Osteocyte (in vitro differentiated cells): ENCODE measurements around the gene CPEB1. TPM values are rescaled to one million over a fixed set of nuclear protein-coding genes. Genes with fewer than 3 reads are reported as not detected.

Experiments used
- DNase-seq: peaks from one replicate; pipeline ENCODE4 v3.0.0; 2021; ENCODE audit warnings: mixed read lengths; ENCODE audit not compliant: unreplicated experiment; ENCODE audit errors: extremely low spot score
- H3K27ac Mint-ChIP-seq: one replicate; pipeline ENCODE4 v1.8.0; 2021; ENCODE audit warnings: mild to moderate bottlenecking, mixed read lengths; ENCODE audit not compliant: unreplicated experiment
- H3K27me3 Mint-ChIP-seq: one replicate; pipeline ENCODE4 v1.8.0; 2021; ENCODE audit warnings: mixed read lengths; ENCODE audit not compliant: unreplicated experiment
- H3K36me3 Mint-ChIP-seq: one replicate; pipeline ENCODE4 v1.8.0; 2021; ENCODE audit warnings: mixed read lengths; ENCODE audit not compliant: unreplicated experiment
- H3K4me1 Mint-ChIP-seq: one replicate; pipeline ENCODE4 v1.8.0; 2021; ENCODE audit warnings: mixed read lengths; ENCODE audit not compliant: unreplicated experiment
- H3K4me3 Mint-ChIP-seq: one replicate; pipeline ENCODE4 v1.8.0; 2021; ENCODE audit warnings: mild to moderate bottlenecking, moderate library complexity, mixed read lengths; ENCODE audit not compliant: unreplicated experiment
- H3K9me3 Mint-ChIP-seq: one replicate; pipeline ENCODE4 v1.8.0; 2021; ENCODE audit warnings: mixed read lengths; ENCODE audit not compliant: unreplicated experiment
- long read RNA-seq: library from polyadenylated mRNA; unstranded; transcript quantifications from one replicate; pipeline ENCODE4 v2.0.0, GENCODE V29; 2021
- total RNA-seq: library from RNA; stranded (reverse); gene quantifications from 2 replicates; pipeline ENCODE4 v1.2.1, GENCODE V29; 2021
- TF ChIP-seq, protein P1 (sequence below): fragments of 200-600 bp; sonication (generic); IDR thresholded peaks from 2 replicates; pipeline ENCODE4 v1.5.0; 2021; ENCODE audit warnings: antibody characterized with exemption, mild to moderate bottlenecking, moderate library complexity

CPEB1 gene
- 0.13 and 0.65 TPM in 2 replicates for total RNA-seq
- long read RNA-seq = 0 reads

DNA sequence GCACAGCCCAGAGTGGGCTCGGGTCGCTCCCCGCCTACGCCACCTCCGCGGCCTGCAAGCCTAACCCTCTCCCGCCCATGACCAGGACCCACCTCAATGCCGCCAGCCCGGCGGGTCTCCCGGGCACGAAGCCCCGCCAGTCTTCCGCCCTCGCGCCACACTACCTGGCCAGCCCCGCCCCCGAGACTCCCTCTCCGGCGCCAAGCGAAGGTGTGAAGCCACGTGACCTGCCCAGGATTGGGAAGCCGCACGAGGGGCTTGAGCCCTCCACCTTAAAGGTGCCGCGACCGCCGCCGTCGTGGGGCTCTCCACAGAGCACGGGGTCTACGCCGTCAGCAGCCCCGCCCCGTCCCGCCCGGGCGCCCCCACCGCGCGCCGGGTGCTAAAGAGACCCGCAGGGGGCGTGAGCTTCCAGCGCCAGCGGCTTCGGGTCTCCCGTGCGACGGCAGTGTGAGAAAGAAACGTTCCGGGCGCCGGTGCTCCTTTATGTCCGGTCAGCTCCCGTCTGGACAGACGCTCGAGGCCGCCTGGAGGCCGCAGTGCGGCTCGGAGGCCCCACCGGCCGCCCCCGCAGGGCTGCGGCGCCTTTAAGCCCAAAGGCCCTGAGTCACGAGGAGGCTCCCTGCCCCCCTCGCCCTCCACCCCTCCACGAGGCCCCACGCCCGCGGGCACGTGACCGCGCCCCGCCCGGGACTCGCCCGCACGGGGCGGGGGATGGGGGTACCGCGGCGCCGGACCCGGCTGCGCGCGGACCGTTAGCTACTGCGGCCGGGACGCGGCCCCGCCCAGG lies at the start of gene CPEB1:
Gene CPEB1 (minus strand): TSS at position 319 of the 790 bp plus-strand sequence. CDS start 18,904 bp downstream, outside the sequence.
- Mint-ChIP-seq H3K27ac (no peak within 1 kb of the TSS), H3K36me3 (no peaks in the 10 kb centered on the region)
- DNase-seq = no peak

DNA sequence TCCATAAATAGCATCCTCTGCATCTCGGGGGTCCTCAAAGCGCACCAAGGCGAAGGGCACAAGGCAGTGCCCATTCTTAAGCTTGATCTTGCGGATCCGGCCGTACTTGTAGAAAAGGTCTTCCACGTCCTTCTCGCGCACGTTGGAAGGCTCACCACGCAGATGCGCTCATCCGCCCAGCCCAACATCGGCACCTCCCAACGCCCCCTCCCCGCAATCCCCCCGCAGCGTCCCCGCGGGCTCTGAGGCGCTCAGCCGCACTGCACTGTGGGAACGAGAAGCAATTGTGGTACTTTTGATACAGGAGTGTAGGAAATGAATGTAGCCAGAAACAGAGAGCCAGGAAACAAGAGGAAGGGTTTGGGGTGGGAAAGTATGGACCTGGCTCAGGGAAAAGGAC lies 45.0 kb upstream of the CPEB1 start:
- DNase-seq = no peak
- H3K4me1 Mint-ChIP-seq = no peaks in the 10 kb centered on the region
- no peaks in the 10 kb centered on the region for H3K27me3 Mint-ChIP-seq
- H3K4me3 Mint-ChIP-seq = no peak overlapping the region
- H3K9me3 Mint-ChIP-seq = no peaks in the 10 kb centered on the region
- TF ChIP-seq, protein P1, sequence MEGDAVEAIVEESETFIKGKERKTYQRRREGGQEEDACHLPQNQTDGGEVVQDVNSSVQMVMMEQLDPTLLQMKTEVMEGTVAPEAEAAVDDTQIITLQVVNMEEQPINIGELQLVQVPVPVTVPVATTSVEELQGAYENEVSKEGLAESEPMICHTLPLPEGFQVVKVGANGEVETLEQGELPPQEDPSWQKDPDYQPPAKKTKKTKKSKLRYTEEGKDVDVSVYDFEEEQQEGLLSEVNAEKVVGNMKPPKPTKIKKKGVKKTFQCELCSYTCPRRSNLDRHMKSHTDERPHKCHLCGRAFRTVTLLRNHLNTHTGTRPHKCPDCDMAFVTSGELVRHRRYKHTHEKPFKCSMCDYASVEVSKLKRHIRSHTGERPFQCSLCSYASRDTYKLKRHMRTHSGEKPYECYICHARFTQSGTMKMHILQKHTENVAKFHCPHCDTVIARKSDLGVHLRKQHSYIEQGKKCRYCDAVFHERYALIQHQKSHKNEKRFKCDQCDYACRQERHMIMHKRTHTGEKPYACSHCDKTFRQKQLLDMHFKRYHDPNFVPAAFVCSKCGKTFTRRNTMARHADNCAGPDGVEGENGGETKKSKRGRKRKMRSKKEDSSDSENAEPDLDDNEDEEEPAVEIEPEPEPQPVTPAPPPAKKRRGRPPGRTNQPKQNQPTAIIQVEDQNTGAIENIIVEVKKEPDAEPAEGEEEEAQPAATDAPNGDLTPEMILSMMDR = no peak
- H3K27ac Mint-ChIP-seq = no peak overlapping the region
- H3K36me3 Mint-ChIP-seq = no peaks in the 10 kb centered on the region

More for the DNA sequence above, at the start of gene CPEB1:
- H3K4me1 Mint-ChIP-seq = peaks cover 5% of the 10 kb centered on the region
- peaks cover 50% of the 10 kb centered on the region for H3K27me3 Mint-ChIP-seq
- TF ChIP-seq, protein P1 = peak; percentile 36
- H3K4me3 Mint-ChIP-seq = peak within 1 kb of the TSS; percentile 64
- H3K9me3 Mint-ChIP-seq = no peaks in the 10 kb centered on the region

DNA sequence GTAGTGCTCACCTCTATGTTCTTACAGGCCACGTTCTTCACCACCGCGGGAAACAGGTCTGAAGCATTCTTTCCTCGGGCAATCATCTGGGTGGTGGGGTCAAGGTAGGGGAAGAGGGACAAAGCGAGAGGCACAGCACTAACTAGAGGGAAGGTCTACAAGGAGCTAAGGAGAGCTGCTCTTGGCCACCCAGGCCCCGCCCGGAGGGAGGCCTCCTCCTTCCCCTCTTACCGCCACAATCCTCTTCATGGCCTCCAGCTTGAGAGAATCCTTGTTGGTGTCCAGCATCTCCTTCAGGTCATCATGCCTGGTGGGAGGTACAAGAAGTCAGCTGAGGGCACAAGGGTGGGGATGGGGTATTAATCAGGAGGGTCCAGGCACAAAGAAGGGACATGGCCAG lies 42.0 kb upstream of the CPEB1 start:
- Mint-ChIP-seq H3K27ac (no peak overlapping the region), H3K9me3 (no peaks in the 10 kb centered on the region), H3K36me3 (no peaks in the 10 kb centered on the region), H3K4me3 (no peak overlapping the region), H3K4me1 (no peaks in the 10 kb centered on the region), H3K27me3 (peaks cover 4% of the 10 kb centered on the region)
- no peak for DNase-seq
- TF ChIP-seq, protein P1 = no peak

DNA sequence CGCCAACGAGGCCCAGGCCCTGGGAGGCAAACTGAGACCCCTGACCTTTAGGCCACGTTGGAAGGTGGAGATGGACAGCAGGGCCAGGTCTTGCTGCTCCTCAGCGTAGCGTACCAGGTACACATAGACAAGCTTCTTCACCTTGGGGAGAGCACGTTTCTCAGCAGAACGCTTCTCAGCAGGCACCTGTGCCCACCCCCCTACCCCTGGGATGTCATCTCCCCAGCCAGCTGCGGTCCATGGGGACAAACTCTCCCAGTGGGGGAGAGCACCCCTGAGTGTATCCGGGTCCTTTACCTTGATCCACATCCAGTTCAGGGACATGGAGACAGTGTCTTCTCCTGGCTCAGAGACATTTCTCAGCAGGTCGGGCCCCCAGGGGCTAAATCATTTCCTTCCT lies 41.5 kb upstream of the CPEB1 start:
- Mint-ChIP-seq H3K4me1 (no peaks in the 10 kb centered on the region), H3K36me3 (no peaks in the 10 kb centered on the region), H3K27ac (no peak overlapping the region), H3K4me3 (no peak overlapping the region), H3K27me3 (peaks cover 4% of the 10 kb centered on the region), H3K9me3 (no peaks in the 10 kb centered on the region)
- TF ChIP-seq, protein P1 = no peak
- DNase-seq = no peak

DNA sequence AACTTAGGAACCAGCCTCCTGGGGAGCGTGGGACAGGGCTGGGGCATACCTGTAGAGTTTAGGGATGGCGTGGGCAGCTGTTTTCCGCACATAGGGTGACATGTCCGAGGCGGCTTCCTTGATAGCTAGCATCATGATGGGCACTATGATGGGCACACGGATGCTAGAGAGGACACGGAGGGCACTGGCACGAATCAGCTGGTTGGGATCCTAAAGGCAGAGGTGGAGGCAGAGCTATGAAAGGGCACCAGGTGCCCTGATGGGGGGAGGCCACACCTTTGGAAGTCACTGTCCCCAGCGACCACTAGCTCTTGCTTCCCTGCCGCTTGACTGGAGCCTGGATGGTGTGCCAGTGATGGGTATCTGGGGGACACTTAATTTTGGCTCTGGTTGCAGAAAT lies 34.2 kb upstream of the CPEB1 start:
- TF ChIP-seq, protein P1 = no peak
- Mint-ChIP-seq H3K9me3 (no peaks in the 10 kb centered on the region), H3K4me3 (no peak overlapping the region), H3K4me1 (peaks cover 4% of the 10 kb centered on the region), H3K27ac (no peak overlapping the region), H3K27me3 (peaks cover 28% of the 10 kb centered on the region), H3K36me3 (no peaks in the 10 kb centered on the region)
- no peak for DNase-seq
